GM18909 (cell line): ENCODE measurements around the gene GUCY2F.

Experiments used
- ATAC-seq: cut with Tn5 transposase; IDR thresholded peaks from one replicate; pipeline ENCODE4 v1.9.1; 2021; ENCODE audit warnings: mild to moderate bottlenecking; ENCODE audit not compliant: unreplicated experiment, poor library complexity

GUCY2F gene

DNA sequence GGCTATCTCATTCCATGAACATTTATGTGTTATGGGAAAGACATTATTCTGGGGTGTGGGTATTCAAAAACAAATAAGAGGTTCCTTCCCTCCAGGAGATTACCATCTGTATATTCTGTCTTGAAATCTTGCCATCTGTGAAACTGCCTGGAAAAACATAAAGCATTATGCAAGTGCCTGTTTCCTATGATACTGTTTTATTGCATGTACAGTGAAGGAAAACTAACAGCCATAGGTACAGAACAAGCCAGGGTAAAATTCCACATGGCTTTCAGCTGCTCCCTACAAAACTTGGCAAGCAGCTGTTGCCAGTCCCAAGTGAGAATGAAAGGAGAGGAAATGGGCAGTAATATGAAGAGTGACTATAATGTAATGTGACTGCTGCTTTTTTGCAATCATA lies 136.0 kb downstream of the GUCY2F start:
- ATAC-seq, result no peak

DNA sequence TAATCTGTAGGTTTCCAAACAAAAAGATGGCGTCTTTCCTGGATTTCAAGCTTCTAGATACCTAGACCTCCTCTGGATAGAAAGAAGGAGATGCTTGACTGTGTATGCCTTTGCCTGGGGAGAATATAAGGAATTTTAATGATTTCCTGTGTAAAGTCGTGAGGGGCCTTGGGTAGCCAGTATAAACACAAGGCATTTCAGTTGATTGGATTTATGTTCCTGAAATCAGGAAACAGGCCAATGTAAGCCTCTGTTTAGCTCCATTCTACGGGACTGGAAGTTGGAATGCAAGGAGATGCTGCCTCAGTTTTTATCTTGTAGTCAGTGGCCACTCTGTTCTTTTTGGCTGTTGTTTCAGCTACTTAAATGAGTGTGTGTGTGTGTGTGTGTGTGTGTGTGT lies 137.2 kb downstream of the GUCY2F start:
- ATAC-seq, result no peak

DNA sequence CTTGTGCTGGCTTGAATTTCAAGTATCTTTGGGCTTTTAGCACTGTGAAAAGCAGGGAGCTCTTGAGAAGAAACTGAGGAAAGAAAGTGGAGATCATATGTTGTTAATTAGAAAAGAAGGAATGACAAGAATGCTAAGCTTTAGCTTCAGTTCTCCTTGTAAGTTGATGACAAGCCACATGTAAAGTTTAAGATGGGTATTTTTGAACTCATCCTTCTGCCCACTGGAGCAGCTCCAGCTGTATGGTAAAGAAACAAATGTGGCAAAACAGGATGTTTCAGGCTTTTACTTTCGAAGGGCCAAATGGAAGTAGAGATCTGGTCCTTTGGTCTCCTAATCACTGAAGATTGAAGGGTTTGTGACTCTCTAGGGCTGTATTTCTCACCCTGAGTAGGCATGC lies 137.8 kb downstream of the GUCY2F start:
- ATAC-seq, result no peak

- ATAC-seq, result no peak
Measured at GRCh38 chrX:109343671-109344070, 138.2 kb downstream of the GUCY2F start.

DNA sequence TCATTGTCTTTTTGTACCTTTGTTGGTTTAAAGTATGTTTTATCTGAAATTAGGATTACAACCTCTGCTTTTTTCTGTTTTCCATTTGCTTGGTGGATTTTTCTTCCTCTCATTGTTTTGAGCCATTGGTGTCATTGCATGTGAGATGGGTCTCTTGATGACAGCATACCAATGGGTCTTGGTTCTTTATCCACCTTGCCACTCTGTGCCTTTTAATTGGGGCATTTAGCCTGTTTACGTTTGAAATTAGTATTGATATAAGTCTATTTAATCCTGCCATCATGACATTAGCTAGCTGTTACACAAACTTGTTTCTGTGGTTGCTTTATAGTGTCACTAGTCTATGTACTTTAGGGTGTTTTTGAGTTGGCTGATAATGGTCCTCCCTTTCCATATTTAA lies 145.7 kb downstream of the GUCY2F start:
- no peak for ATAC-seq

- no peak for ATAC-seq
Measured at GRCh38 chrX:109327251-109327650, 154.6 kb downstream of the GUCY2F start.
